GM23248 (cell line): ENCODE results near the gene SLC12A9.

ENCODE experiments used
- EZH2 ChIP-seq: fragments of 200-600 bp; sonication (generic); IDR thresholded peaks from 2 replicates; pipeline ENCODE4 v1.6.1; 2018; ENCODE audit warnings: antibody characterized with exemption, mild to moderate bottlenecking; ENCODE audit not compliant: insufficient read depth, poor library complexity, severe bottlenecking
- EZH2phosphoT487 ChIP-seq: fragments of 200-600 bp; sonication (generic); IDR thresholded peaks from 2 replicates; pipeline ENCODE4 v1.6.1; 2018; ENCODE audit warnings: antibody characterized with exemption, moderate library complexity, mild to moderate bottlenecking, low read depth; ENCODE audit not compliant: insufficient read depth

DNA sequence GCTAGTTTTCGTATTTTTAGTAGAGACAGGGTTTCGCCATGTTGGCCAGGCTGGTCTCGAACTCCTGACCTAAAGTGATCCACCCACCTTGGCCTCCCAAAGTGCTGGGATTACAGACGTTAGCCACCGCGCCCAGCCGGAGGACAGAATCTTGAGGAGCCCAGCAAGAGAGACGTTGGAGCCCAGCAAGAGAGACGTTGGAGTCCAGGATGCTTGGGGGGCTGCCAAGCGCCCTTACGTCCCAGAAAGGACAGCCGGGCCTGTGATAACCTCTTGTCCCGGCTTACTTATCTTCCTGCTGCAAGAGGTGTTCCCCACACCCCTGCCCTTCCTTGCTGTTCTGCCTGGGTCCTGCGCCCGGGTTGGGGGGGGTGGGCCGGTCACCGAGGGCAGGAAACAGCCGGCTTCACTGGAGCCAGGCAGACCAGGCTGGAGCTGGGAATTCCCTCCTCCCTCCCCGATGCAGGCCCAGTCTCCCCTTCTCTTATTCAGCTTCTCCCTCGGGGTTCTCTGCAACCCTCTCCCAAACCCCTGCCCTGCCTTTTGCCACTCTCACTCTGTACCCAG, 23.3 kb upstream of the SLC12A9 start:
- TF ChIP-seq EZH2phosphoT487 (no peak), EZH2 (no peak)
